Left lung (tissue), 10 donors: ENCODE measurements around the gene HDAC5. TPM values are rescaled to one million over a fixed set of nuclear protein-coding genes. Genes with fewer than 3 reads are reported as not detected.
A peak's percentile ranks its signal among the peaks of the same experiment; 100 is the strongest.

ENCODE experiments used
- ATAC-seq: fragments of 200-7000 bp; cut with Tn5 transposase; one replicate; pipeline ENCODE4 v1.9.1; 2020; ENCODE audit warnings: moderate library complexity
- DNase-seq, 4 donors: peaks; one replicate each; pipeline ENCODE4 v3.0.0-alpha.2; 2013 to 2020
- H3K27ac ChIP-seq, 2 donors: fragments of 200-600 bp; sonication (generic) in 1 of 2; one replicate each; pipeline versions ENCODE4 v1.5.0 to v1.8.0; 2020 to 2021
- H3K27me3 ChIP-seq, 2 donors: fragments of 200-600 bp; sonication (generic) in 1 of 2; one replicate each; pipeline versions ENCODE4 v1.5.0 to v1.8.0; 2020 to 2021
- H3K36me3 ChIP-seq, 2 donors: fragments of 200-600 bp; sonication (generic) in 1 of 2; one replicate each; pipeline versions ENCODE4 v1.5.0 to v1.8.0; 2020 to 2021
- H3K4me1 ChIP-seq, 2 donors: fragments of 200-600 bp; one replicate each; pipeline ENCODE4 v1.8.0; 2021
- H3K4me3 ChIP-seq, 2 donors: fragments of 200-600 bp; sonication (generic) in 1 of 2; one replicate each; pipeline versions ENCODE4 v1.5.0 to v1.8.0; 2020 to 2021; ENCODE audit warnings: mild to moderate bottlenecking in 1 of 2
- H3K9me3 ChIP-seq, 2 donors: fragments of 200-600 bp; sonication (generic) in 1 of 2; one replicate each; pipeline versions ENCODE4 v1.5.0 to v1.8.0; 2020 to 2021
- intact Hi-C, 2 donors: fragments of 100-400 bp; cut with DNase I; formaldehyde crosslinking; loops; one replicate each; pipeline versions ENCODE4 v1.11.2 to v1.14.2; 2022
- polyA plus RNA-seq, 6 donors: library from polyadenylated mRNA; unstranded; fragments of 120-200 nt; gene quantifications; one replicate each; pipeline ENCODE4 v1.2.1, GENCODE V29; 2013; ENCODE audit not compliant: insufficient read length in 6 of 6
- total RNA-seq, 2 donors: library from RNA; stranded (reverse); fragmentation: NEBNext Ultra II Directional; extraction: Animal tissue kit (Norgen Biotek cat#: 25700); gene quantifications; one replicate each; pipeline ENCODE4 v1.2.1, GENCODE V29; 2021
- TF ChIP-seq, protein P1 (sequence below), 2 donors: fragments of 200-600 bp; sonication (generic) in 1 of 2; IDR thresholded peaks; one replicate each; pipeline versions ENCODE4 v1.5.0 to v1.8.0; 2021; ENCODE audit warnings: antibody characterized with exemption in 2 of 2
- donor health status: DM: no; HTN: yes; CAD: no.
- donor health status: DM: no; HTN: no; CAD: no.

The HDAC5 gene
- total and polyA plus RNA-seq, 8 donors, result 28.0 to 61.4 (median 57.5) TPM

- intact Hi-C loops, result no loop called here
- peak overlapping the region in 1 of 2 donors; percentile 55 for H3K27ac ChIP-seq
- H3K4me3 ChIP-seq, result no peak overlapping the region
- ATAC-seq (no peak), DNase-seq (no peak)
- H3K4me1 ChIP-seq, result peaks cover 43 to 52% of the 10 kb centered on the region in 2 donors
- TF ChIP-seq, protein P1, sequence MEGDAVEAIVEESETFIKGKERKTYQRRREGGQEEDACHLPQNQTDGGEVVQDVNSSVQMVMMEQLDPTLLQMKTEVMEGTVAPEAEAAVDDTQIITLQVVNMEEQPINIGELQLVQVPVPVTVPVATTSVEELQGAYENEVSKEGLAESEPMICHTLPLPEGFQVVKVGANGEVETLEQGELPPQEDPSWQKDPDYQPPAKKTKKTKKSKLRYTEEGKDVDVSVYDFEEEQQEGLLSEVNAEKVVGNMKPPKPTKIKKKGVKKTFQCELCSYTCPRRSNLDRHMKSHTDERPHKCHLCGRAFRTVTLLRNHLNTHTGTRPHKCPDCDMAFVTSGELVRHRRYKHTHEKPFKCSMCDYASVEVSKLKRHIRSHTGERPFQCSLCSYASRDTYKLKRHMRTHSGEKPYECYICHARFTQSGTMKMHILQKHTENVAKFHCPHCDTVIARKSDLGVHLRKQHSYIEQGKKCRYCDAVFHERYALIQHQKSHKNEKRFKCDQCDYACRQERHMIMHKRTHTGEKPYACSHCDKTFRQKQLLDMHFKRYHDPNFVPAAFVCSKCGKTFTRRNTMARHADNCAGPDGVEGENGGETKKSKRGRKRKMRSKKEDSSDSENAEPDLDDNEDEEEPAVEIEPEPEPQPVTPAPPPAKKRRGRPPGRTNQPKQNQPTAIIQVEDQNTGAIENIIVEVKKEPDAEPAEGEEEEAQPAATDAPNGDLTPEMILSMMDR (IDR thresholded peaks at IDR 0.05), result no peak
- peaks cover 0 to 7% of the 10 kb centered on the region in 2 donors for H3K36me3 ChIP-seq
- no peaks in the 10 kb centered on the region for H3K27me3 ChIP-seq
- H3K9me3 ChIP-seq, result no peaks in the 10 kb centered on the region
These were observed 14.2 kb downstream of the HDAC5 start for GRCh38 chr17:44109312-44109630.

DNA sequence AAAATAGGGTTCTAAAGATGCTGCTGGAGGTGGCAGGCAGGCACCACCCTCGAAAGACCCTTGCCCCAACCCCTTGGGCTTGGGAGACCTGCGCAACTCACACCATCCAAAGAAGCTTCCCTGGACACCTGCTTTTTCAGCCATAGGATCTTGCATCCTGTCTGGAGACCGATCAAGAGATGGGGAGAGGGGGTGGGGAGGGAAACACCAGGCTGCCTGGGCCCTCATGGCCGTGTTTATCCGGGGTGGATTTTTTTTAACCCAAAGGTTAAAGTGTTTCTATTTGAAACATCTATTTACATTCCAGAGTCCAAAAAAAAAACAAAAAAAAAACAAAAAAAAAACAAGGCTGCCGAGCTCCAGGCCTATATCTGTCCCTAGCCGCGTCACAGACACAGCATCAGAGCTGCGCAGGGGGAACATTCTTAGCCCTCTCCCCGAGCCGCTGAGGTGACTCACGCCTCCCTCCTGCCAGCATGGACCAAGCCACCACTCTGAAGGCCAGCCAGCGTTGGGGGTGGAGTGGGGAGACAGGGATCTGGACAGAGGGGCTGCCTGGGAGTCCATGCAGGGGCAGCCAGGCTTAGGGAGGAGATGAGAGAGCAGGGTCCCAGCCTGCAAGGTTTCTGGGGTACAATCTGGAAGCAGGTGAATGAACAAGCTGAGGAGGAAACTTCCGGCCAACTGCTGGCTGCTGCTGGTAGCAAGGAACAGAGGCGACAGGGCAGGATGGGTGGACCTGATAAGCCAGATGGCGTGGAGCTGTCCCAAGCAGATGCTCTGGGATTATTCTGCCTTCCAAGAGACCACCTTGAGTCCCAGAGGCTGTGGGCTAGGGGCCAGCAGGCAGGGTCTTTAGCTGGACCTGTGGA is 14.8 kb downstream of the HDAC5 start:
- peak in 3 of 4 donors; percentile 42 to 72 (median 72) for DNase-seq
- Histone ChIP-seq H3K36me3 (peaks cover 0 to 5% of the 10 kb centered on the region in 2 donors), H3K4me1 (peaks cover 43 to 52% of the 10 kb centered on the region in 2 donors), H3K27ac (peak overlapping the region; percentile 55 to 56), H3K9me3 (no peaks in the 10 kb centered on the region), H3K27me3 (no peaks in the 10 kb centered on the region), H3K4me3 (no peak overlapping the region)
- intact Hi-C loops, result no loop called here
- peak; percentile 33 for ATAC-seq
- TF ChIP-seq, protein P1 (IDR thresholded peaks at IDR 0.05), result no peak

GRCh38 chr17:44106801-44107200 is 16.6 kb downstream of the HDAC5 start:
- TF ChIP-seq, protein P1 (IDR thresholded peaks at IDR 0.05), result no peak
- no peaks in the 10 kb centered on the region for H3K27me3 ChIP-seq
- intact Hi-C loops, result no loop called here
- H3K36me3 ChIP-seq, result peaks cover 0 to 5% of the 10 kb centered on the region in 2 donors
- H3K4me1 ChIP-seq, result peaks cover 40 to 44% of the 10 kb centered on the region in 2 donors
- H3K27ac ChIP-seq, result no peak overlapping the region
- no peaks in the 10 kb centered on the region for H3K9me3 ChIP-seq
- ATAC-seq (no peak), DNase-seq (no peak)
- H3K4me3 ChIP-seq, result no peak overlapping the region

DNA sequence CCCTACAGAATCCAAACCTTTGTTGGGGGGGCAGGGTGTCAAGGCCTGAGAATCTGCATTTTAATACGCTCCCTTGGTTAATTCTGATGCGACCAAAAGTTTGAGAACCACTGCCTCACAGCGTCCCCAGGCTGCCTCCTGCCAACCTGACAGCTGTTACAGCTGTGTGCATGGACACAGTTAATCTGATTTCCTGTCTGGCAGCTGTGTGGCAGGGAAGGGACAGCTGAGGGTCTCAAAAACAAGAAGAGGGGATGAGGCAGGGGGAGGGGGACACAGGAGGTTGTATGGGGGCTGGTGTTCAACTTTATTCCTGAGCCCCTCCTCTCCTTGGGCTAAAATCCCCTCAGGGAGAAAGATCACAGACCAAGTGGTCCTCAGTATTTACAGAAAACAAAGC is 17.5 kb downstream of the HDAC5 start:
- Histone ChIP-seq H3K27me3 (no peaks in the 10 kb centered on the region), H3K4me3 (no peak overlapping the region), H3K27ac (no peak overlapping the region), H3K4me1 (peaks cover 32 to 36% of the 10 kb centered on the region in 2 donors), H3K9me3 (no peaks in the 10 kb centered on the region), H3K36me3 (peaks cover 0 to 7% of the 10 kb centered on the region in 2 donors)
- no peak for ATAC-seq
- intact Hi-C loops, result no loop called here
- TF ChIP-seq, protein P1 (IDR thresholded peaks at IDR 0.05), result no peak
- DNase-seq, result peak in 1 of 4 donors; percentile 49

DNA sequence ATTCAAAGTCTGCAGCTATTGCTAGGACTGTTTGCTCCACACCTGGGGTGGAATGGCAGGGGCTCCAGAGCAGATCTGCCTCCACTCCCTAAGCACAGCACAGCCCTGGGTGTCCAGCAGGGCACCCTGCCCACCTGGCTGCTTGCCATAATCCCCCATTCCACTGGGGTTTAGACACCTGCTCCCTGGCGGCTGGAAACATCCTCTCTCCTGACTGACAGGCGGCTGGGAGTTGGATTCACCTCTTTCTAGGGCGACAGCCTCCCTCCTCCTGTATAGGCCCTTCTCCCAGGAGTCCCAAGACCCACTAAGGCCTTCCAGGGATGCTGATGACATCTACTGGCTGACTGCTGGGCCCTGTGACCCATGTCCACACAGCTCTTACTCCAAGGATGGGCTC is 18.0 kb downstream of the HDAC5 start:
- no peak overlapping the region for H3K27ac ChIP-seq
- H3K9me3 ChIP-seq, result no peaks in the 10 kb centered on the region
- peaks cover 0 to 7% of the 10 kb centered on the region in 2 donors for H3K36me3 ChIP-seq
- intact Hi-C loops, result no loop called here
- no peak for DNase-seq
- no peak overlapping the region for H3K4me3 ChIP-seq
- TF ChIP-seq, protein P1 (IDR thresholded peaks at IDR 0.05), result no peak
- H3K27me3 ChIP-seq, result no peaks in the 10 kb centered on the region
- no peak for ATAC-seq
- peaks cover 27 to 31% of the 10 kb centered on the region in 2 donors for H3K4me1 ChIP-seq
